Iris pigment epithelial cell (primary cell): Measurements from ENCODE around the gene KREMEN1.

Experiments
- DNase-seq: peaks from one replicate; pipeline ENCODE4 v3.0.0-alpha.2; 2011; ENCODE audit warnings: low read depth

The KREMEN1 gene

DNA sequence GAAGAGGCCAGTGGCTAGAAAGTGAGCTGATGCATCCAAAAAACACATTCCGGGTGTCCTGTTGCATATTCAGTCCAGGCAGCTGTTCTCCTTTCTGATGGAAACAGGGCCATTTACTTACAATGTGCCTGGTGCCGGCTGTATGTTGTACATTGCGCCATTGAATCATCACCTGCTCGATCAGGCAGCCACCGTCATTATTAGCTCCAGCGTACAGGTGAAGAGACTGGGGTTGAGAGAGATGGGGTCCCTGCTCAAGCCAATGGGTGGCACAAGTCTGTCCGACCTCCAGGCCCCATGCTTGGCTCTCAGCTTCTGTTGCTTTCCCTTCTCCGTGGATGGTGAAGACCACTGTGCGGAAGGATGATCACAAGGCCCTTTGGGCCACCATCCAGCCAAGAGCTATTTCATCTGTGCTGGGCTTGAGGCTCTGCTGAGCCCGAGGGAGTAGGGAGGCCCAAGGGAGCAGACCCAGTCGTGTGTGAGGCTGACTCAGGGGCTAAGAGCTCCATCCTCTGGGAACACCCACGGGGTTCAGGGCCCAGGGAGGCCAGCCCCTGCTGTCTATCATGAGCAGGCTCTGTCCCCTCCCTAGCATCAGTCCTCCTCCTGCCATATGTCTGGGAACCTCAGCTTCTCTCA, 112.1 kb downstream of the KREMEN1 start:
- DNase-seq = no peak

DNA sequence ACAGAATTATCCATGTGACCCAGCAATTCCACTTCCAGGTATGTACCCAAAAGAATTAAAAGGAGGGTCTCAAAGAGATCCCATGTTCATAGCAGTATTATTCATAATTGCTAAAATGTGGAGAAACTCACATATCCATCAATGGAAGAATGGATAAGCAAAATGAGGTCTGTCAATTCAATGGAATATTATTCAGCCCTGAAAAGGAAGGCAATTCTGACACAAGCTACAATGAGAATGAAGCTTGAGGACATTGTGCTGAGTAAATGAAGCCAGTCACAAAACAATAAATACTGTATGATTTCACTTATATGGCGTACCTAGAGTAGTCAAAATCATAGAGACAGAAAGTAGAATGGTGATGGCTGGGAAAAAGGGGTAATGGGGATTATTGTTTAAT, 113.5 kb downstream of the KREMEN1 start:
- DNase-seq = no peak

DNA sequence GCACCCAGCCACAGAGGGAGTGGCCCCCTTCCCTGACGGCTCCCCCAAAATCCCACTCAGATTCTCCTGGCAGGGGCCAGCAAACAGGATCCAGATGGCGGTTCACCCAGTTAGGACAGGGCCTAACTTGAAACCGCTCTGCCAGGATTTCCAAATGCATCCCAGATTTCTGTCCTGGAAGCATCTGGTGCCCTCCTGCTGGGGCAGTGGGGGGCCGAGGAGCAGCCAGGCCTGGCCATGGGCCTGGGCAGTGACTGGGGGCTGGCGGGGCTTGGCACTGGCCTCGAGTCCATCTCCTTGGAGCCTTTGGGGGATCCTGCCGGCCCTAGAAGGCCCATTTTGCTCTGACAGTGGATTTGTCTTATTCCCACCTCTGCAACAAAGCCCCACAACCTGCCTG, 115.0 kb downstream of the KREMEN1 start:
- DNase-seq = no peak

DNA sequence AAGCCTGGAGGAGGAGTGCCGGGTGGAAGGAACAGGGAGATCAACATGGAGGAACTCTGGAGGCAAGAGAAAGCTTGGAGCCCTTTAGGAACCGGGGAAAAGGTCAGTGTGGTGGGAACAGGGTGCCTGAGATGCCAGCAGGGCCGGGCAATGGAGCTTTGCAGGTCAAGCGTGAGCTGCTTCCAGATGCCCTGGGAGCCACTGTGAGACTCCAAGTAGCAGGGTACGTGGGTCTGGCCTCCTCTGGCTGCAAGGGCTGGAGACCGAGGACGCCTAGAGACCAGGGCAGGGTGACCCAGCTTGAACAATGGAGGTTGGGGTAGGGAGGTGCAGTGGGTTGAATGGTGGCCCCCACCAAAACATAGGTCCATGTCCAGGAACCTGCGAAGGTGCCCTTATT, 117.2 kb downstream of the KREMEN1 start:
- DNase-seq = no peak

DNA sequence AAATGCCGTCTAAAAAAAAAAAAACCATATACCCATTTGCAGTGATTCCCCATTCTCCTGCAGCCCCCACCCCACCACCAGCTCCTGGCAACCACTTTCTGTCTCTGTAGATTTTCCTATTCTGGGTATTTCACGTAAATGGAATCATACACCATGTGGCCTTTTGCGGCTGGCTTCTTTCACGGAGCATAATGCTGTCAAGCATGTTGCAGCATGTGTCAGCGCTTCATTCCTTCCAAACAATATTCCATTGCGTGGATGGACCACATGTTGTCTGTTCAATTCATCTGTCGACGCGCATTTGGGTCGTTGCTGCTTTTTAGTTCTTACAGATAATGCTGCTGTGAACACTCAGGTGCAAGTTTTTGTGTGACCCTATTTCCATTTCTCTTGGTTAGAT, 118.1 kb downstream of the KREMEN1 start:
- no peak for DNase-seq

DNA sequence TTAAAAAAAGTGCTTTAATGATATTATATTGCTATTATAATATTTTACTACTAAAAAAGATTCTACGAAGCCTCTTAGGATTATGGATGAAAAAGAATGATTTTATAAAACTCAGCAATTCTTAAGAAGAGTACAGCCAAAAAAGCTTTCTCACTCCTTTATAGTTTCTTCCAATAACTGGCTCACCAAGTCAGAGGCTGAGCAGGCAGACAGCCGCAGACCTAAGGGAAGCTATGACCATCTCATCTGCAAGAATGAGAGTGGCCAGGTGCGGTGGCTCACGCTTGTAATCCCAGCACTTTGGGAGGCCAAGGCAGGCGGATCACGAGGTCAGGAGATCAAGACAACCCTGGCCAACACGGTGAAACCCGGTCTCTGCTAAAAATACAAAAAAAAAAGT, 120.2 kb downstream of the KREMEN1 start:
- DNase-seq = no peak

DNA sequence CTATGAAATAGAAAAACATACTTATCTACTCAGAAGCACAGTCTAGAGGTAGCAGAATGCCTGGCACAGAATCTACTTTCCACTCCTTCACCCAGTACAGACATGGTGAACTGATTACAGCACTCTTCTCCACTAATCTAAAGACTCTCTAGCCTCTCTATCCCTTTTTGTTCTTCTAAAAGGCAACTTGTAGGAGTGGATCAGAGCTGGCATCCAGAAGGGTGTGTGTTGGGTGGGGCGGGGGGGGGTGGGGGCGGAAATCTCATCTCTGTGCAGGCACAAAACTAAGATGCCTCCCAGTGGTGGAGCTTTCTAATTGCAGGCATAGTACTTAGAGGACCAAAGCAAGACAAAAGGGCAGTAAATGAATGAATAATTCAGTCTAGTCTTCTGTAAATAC, 121.3 kb downstream of the KREMEN1 start:
- no peak for DNase-seq

DNA sequence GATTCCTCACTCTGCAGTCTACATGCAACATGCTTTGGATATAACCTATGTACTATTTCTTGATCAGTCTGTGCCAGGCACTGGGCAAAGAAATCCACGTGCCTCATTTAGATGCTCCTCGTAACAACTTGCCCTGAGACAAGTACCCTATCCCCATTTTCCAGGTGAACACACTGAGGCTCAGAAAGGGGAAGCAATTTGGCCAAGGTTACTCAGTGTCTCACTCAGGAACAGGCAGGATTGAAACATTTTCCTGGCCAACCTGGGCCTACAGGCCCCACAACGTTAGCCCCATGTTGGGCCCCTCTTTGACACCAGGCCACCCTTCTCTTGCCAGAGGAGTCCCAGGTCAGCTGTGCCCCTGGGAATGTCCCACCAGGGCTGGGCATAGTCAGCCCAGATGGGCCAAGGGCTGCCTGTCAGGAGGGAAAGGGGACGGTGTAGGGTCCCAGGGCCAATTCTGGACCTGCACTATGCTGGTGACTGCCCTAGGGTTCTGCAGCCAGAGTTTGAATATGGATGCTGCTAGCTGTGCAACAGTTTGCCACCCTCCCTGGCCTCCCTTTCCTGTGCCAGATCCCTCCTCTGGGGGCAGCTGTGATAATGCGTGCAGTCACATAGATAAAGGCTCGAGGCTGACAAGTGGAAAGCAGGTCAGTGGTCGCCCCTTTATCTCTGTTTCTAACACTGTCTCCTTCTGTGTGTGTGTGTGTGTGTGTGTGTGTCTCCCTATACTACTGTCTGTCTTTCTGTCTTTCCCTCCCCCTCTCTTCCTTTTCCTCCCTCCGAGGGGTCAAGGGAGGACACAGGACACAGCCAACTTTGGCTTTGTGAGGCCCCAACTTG, 122.5 kb downstream of the KREMEN1 start:
- no peak for DNase-seq

DNA sequence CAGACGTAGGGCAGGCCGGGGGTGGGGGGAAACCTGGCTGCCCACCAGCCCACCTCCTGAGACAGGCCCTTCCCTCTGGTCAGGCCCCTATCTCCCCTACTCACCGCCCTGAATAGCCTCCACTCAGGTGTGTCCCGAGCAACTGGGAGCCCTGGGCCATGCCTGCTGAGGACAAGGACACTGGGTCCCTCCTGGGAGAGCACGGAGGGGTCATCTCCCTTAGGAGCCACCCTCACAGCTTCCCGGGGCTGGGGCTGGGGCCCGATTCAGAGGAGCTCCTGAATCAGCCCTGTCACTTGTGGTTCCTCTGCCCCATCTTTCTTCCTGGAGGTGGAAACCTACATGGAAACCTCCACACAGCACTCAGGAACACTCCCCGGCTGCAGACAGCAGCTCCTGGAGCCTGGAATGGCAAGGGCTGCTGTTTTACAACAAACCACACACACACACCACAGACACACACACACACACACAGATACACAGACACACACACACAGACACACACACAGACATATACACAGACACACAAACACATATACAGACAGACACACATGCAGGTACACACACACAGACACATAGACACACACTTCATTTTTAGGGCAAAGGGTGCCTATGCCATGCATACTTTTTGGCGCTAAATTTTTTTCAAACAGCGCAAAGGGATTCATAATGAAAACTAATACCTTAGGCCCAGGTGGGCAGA, 123.3 kb downstream of the KREMEN1 start:
- no peak for DNase-seq

DNA sequence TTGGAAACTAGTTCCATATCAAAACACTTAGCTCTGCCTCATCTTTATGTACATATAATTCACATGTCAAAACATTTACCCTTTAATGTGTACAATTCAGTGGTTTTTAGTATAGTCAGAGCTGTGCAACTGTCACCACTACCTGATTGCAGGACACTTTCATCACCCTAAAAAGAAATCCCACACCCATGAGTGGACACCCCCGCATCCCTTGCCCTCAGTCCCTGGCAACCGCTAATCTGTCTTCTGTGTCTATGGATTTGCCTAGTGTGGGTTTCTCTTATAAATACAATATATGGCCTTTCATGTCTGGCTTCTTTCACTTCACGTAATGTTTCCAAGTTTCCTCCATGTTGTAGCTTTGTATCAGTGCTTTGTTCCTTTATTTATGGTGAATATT, 124.3 kb downstream of the KREMEN1 start:
- no peak for DNase-seq

DNA sequence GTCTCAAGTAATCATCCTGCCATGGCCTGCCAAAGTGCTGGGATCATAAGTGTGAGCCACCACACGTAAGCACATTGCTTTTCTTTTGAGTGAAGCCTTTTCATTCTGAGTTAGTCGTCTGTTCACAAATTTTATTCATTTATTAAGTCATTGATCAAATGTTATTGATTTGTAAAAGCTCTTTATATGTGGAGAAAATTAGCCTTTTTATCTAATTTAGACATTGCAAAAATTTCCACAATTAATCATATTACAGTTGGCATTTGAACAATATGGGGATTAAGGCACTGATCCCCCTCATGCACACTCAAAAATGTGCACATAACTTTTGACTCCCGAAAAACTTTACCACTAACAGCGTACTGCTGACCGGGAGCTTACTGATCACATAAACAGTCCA, 125.4 kb downstream of the KREMEN1 start:
- DNase-seq = no peak

DNA sequence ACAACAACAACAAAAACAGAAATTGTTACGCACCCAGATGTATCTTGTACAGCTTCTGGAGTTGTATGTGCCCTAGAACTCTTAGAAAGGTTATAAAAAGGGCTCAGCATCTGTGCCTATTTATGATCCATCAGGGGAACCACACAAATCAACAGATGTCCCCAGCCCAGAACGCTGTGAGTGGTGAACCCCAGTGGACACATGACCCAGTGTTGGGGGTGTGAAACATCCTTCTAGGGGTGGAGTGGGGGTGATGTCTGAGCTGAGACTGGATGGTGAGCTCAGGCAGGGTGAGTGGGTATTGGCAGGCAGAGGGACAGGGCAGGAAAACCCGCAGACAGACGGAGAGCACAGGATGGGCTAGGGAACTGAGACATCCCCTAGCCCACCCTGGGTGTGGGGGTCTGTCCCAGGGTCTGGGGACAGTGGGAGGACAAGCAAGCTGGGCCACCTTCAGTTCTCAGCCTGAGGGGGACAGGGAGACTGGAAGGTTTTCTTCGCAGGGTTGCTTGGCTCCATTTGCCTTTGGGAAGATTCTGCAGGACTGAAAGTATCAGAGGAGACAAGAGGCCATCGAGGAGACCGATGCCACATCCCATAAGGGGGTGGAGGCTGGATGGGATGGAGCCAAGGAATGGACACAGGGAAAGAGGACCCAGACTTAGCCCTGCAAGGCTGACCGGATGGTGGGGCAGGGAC, 127.0 kb downstream of the KREMEN1 start:
- DNase-seq = no peak

DNA sequence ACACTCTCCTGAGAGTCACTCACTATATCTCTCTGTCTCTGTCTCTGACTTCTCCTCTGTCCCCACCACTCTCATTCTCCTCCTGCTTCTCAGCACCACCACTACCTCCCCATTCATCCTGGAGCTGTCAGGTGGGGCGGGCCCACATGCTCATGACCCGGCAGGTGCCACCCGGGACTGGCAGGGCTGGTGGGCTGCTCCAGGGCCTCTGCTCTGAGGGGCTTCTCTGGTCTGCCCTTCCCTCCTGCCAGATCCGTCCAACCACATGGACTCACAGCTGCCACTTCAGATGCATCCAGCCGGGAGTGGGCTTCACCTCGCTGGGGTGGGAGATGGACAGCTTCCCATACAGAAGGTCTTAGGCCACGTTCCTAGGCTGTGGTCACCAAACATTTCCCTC, 128.1 kb downstream of the KREMEN1 start:
- DNase-seq = no peak

DNA sequence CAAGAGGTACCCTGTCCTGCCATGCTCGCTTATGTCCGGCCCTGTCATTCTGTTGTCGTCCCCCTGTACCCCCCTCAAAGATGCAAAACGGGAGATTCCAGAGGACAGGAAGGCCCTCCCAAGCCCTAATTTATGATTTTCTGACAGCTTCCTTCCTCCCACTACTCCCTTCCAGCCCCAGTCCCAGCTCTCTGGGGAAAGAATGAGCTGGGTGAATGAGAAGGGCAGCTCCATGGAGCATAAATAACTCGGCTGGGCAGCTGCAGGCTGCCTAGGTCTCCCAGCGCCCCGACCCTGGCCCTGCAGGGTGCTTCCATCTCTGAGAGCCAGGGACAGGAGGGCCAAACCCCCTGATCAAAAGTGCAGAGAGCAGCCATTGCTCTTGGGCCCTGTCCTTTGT, 128.9 kb downstream of the KREMEN1 start:
- no peak for DNase-seq

DNA sequence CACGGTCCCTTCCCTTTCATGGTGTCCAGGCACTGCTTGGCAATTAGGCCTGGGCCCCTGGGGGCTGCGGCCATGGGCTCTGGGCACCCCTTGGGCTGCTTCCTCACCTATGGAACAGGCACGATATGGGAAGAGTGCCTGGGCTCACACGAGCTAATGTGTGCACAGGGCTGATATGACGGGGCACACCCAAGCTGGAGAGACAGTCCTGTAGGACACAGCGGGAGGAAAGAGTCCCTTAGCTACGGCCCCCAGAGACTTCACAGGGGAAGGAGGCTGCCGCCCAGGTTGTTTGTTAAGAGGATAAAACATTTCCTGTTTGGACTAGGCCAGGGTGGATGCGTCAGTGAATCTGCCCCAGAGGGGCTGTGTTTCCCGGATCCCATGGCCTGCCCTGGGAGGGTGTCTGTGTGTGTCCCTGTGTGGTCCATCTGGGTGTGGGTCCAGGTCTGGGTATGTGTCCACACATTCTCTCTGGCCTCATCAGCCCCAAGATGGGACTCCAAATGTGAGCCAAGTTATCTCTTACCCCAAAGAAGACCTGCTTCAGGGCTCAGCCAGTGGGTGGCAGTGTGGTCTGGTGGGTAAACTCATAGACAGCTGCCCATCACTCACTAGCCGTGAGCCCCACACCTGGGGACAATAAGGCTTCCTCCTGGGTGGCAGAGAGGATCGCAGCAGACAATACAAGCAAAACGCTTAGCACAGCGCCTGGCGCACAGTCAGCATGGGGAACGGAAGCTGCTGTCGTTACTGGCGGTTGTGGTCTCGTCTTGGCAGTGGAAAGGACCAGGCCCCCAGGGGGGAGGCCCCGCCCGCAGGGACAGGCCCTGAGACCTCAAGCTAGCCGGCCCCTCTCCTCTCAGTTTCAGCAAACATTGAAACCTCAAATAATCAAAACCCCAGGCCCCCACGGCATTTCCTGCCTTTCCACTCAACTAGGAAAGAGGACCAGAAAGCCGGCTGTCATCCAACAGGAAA, 129.7 kb downstream of the KREMEN1 start:
- peak; percentile 75 for DNase-seq

DNA sequence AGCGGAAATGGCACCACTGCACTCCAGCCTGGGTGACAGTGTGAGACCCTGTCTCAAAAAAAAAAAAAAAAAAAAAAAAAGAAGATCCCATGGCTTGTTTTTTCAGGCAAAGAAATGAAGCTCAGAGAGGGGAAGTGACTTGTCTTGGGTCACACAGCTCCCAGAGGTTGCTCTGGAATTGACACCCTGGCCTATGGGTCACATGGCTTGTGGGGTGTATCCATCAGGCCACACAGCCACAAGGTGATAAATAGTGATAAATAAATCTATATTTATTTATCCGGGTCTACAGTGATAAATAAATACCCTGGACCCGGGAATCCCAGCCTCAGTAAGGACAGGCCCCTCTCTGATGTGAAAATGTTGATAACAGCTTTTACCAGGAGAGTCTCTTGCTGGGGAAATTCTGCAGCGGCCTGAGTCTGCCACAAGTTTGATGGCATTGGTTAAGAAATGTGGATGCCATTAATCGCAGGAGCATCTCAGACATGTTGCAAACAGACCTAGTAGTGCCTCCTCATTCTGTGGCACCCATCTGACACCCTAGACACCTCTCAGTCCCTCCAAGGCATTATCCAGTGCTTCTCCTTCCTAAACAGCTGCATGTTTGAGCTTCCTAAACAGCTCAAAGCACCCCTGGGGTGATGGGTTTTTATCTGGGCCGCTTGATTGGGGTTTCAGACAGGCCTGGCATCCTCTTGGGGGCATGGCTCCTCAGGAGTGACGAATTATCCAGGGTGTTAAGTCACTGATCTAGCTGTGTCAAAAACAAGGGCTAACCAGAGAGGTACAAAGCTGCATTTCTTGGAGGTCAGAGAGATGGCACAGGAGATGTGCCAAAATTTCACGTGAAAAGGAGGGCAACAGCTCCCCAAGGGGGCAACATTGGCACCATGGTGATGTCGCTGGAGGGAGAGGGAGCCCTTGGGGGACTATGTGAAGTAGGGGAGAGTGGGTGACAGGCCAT, 130.9 kb downstream of the KREMEN1 start:
- DNase-seq = no peak

DNA sequence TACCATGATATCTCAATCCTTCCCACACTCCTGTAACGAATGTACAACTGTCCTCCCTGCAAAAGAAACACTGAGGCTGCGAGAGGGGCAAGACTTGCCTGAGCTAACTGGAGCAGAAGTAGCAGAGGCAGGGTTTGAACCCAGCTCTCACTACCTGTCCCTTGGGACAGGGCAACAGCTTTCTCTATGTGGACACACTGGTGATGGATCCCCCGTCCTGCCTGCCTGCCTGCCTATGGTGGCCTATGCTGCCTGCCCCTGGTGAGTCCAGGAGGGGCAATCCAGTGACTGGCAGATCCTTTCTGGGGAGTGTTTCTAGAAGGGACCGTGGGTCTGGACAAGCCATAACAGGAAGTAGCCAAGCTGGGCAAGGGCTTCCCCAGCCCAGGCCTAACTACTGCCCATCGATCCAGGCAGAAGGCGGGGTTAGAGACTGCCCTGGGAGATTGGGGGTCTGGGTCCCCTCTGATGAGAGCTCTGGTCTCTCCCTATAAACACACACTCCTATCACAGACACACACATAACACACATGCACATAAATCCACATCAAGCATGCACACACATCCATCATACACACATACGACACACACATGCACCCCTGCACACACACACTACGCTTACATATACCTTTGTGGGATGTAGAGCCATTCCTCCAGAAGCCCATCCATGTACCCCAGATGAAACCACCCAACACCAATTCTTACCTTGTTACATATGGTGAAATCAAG, 131.8 kb downstream of the KREMEN1 start:
- no peak for DNase-seq

DNA sequence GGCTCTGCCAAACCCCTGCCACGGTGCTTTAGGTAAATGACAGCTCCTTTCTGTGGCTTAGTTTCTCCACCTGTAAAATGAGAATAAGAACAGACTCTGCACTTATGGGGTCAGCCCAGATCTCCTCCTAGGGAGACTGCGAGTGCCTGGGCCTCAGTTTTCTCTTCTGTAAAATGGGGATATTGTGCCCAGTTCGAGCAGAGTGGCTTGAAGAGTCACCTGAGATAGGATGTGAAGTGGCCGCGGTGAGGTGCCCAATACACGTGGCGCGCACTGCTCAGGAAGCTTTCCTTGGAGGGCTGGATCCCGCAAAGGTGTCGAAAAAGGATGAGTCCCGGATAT, 132.4 kb downstream of the KREMEN1 start:
- DNase-seq = no peak

DNA sequence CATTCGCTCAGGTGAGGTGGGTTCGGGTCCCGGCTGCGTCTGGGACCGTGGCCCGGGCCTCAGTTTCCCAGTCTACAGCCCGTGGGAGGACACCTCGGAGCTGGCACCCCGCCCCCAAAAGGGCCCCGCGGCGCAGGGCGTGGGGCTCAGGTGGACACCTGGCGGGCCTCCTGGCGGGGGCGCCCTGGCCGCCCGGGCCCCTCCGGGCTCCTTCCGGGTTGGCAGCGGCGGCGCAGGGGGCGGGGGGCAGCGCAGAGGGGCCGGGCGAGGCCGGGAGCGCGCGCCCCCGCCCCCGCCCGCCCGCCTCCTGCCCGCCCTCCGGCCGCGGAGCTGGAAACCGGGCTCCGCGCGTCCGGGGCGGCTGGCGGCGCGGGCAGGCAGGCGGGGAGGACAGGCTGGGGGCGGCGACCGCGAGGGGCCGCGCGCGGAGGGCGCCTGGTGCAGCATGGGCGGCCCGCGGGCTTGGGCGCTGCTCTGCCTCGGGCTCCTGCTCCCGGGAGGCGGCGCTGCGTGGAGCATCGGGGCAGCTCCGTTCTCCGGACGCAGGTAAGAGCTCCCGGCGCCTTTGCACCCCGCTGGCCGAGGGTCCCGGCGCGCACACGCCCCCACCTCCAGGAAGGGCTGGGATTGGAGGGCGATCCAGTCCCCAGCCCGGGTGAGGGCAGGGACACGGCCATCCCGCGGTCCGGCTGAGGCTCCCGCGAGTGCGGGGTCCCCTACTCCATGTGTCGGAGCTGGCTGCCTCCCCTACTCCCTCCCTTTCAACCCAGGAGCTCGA, 132.9 kb downstream of the KREMEN1 start, which contains the start of gene EMID1:
Gene EMID1 (plus strand): TSS at position 303 of the 778 bp plus-strand sequence. CDS start 143 bp downstream, at position 446.
- DNase-seq = peak; percentile 23
